Upper lobe of left lung (tissue), 6 donors: ENCODE results near the gene CES2. TPM values are rescaled to one million over a fixed set of nuclear protein-coding genes. Genes with fewer than 3 reads are reported as not detected.
A peak's percentile ranks its signal among the peaks of the same experiment; 100 is the strongest.

Experiments
- ATAC-seq, 2 donors: fragments of 200-7000 bp; cut with Tn5 transposase; one replicate each; pipeline ENCODE4 v1.9.1; 2022; ENCODE audit warnings: mild to moderate bottlenecking in 2 of 2, moderate library complexity in 2 of 2; ENCODE audit not compliant: low FRiP score in 2 of 2
- DNase-seq, 2 donors: peaks; one replicate each; pipeline ENCODE4 v3.0.0-alpha.2; 2019 to 2020
- H3K27ac ChIP-seq, 4 donors: fragments of 200-600 bp; sonication (generic); one replicate each; pipeline ENCODE4 v1.5.1; 2016 to 2019
- H3K27me3 ChIP-seq, 4 donors: fragments of 200-600 bp; sonication (generic); one replicate each; pipeline ENCODE4 v1.5.1; 2017 to 2019
- H3K36me3 ChIP-seq, 4 donors: fragments of 200-600 bp; sonication (generic); one replicate each; pipeline ENCODE4 v1.5.1; 2016 to 2019
- H3K4me1 ChIP-seq, 4 donors: fragments of 200-600 bp; sonication (generic); one replicate each; pipeline ENCODE4 v1.5.1; 2018 to 2019
- H3K4me3 ChIP-seq, 4 donors: fragments of 200-600 bp; sonication (generic); one replicate each; pipeline ENCODE4 v1.5.1; 2017 to 2019; ENCODE audit warnings: mild to moderate bottlenecking in 2 of 4, moderate library complexity in 1 of 4
- H3K9me3 ChIP-seq, 4 donors: fragments of 200-600 bp; sonication (generic); one replicate each; pipeline ENCODE4 v1.5.1; 2018 to 2019
- EP300 ChIP-seq, 4 donors: sonication (generic); formaldehyde crosslinking; IDR thresholded peaks; one replicate each; pipeline ENCODE4 v1.5.1; 2017; ENCODE audit warnings: antibody characterized with exemption in 4 of 4, control low read depth in 2 of 4
- POLR2A ChIP-seq, 4 donors: fragments of 450-650 bp; IDR thresholded peaks; one replicate each; pipeline ENCODE4 v1.5.1; 2016 to 2017; ENCODE audit warnings: antibody characterized with exemption in 4 of 4, mild to moderate bottlenecking in 2 of 4
- POLR2AphosphoS5 ChIP-seq, 2 donors: sonication (generic); formaldehyde crosslinking; IDR thresholded peaks; one replicate each; pipeline ENCODE4 v1.5.1; 2017; ENCODE audit warnings: antibody characterized with exemption in 2 of 2
- WGBS, 2 donors: methylation state at CpG; one replicate each; pipeline ENCODE4 v1.1.5; 2017 to 2018; 5-methylcytosine and 5-hydroxymethylcytosine counted together
- total RNA-seq, 6 donors: library from RNA; depleted of rRNA in 4 of 6; stranded (reverse); fragments of >200 nt in 4 of 6; gene quantifications; one replicate each; pipeline versions ENCODE4 v1.1.0 to v1.2.1, GENCODE V29; 2016 to 2021
- TF ChIP-seq, protein P1 (sequence below), 6 experiments: fragments of 450-650 bp in 4 of 6; fragments of 200-600 bp in 2 of 6; sonication (generic) in 2 of 6; IDR thresholded peaks; one replicate each; pipeline ENCODE4 v1.5.1; 2016 to 2019; ENCODE audit warnings: antibody characterized with exemption in 6 of 6
- donor health status: DM: no; HTN: no; CAD: no; lungs with moderate emphysema.
- donor health status: DM: no; HTN: yes; CAD: no; lungs with severe emphysema.

Gene CES2
- total RNA-seq, 6 donors from 2014 or later: 32.2 to 76.1 (median 46.5) TPM

DNA sequence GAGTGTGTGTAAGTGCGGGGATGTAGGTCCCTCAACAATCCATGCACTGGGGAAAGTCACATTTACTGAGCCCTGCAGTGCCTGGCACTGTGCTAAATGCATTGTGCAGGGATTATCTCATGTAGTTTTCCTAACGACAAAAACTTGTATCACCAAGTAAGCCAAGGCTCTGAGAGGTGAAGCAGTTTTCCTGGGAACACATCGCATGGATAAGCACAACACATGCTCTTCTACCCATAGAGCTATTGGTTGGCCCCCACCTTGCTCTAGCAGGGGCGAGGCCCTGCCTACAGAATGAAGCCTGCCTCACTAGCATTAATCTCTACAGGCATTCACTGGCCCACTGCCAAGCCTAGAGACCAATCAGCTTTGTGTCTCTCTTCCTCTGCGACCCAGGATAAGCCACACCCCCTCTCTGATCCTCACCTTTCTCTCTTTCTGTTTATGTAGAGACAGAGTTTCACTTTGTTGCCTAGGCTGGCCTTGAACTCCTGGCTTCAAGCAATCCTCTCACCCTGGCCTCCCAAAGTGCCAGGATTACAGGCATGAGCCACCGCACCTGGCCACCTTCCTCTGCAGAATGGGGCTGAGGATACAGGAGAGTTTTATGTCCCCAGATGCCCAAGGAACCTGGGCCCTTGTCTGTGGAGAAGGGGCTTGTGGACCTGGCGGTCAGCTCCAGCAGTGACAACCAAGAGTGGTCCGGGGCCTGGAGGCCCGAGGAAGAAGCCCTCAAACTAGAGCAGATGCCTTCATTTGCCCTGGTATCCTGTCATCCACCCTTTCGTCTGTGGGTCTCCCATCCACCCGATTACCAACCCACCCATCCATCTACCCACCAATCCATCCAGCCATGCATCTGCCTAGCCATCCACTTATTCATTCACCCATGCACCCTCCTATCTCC lies 29.4 kb upstream of the CES2 start:
- peak overlapping the region in 3 of 4 donors; percentile 51 to 60 (median 57) for H3K27ac ChIP-seq
- ATAC-seq (no peak), DNase-seq (peak in 1 of 2 donors; percentile 46)
- TF ChIP-seq POLR2AphosphoS5 (IDR thresholded peaks at IDR 0.05) (no peak), EP300 (IDR thresholded peaks at IDR 0.05) (no peak), POLR2A (IDR thresholded peaks at IDR 0.05) (no peak)
- TF ChIP-seq, protein P1, sequence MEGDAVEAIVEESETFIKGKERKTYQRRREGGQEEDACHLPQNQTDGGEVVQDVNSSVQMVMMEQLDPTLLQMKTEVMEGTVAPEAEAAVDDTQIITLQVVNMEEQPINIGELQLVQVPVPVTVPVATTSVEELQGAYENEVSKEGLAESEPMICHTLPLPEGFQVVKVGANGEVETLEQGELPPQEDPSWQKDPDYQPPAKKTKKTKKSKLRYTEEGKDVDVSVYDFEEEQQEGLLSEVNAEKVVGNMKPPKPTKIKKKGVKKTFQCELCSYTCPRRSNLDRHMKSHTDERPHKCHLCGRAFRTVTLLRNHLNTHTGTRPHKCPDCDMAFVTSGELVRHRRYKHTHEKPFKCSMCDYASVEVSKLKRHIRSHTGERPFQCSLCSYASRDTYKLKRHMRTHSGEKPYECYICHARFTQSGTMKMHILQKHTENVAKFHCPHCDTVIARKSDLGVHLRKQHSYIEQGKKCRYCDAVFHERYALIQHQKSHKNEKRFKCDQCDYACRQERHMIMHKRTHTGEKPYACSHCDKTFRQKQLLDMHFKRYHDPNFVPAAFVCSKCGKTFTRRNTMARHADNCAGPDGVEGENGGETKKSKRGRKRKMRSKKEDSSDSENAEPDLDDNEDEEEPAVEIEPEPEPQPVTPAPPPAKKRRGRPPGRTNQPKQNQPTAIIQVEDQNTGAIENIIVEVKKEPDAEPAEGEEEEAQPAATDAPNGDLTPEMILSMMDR (IDR thresholded peaks at IDR 0.05): no peak
- H3K9me3 ChIP-seq: no peaks in the 10 kb centered on the region
- no peak overlapping the region for H3K4me3 ChIP-seq
- 76 to 78% methylated on average over 10 to 11 of the region's 11 CpGs for WGBS, 2 donors
- H3K4me1 ChIP-seq: peaks cover 16 to 20% (median 19%) of the 10 kb centered on the region in 4 donors
- no peaks in the 10 kb centered on the region for H3K27me3 ChIP-seq
- no peaks in the 10 kb centered on the region for H3K36me3 ChIP-seq

DNA sequence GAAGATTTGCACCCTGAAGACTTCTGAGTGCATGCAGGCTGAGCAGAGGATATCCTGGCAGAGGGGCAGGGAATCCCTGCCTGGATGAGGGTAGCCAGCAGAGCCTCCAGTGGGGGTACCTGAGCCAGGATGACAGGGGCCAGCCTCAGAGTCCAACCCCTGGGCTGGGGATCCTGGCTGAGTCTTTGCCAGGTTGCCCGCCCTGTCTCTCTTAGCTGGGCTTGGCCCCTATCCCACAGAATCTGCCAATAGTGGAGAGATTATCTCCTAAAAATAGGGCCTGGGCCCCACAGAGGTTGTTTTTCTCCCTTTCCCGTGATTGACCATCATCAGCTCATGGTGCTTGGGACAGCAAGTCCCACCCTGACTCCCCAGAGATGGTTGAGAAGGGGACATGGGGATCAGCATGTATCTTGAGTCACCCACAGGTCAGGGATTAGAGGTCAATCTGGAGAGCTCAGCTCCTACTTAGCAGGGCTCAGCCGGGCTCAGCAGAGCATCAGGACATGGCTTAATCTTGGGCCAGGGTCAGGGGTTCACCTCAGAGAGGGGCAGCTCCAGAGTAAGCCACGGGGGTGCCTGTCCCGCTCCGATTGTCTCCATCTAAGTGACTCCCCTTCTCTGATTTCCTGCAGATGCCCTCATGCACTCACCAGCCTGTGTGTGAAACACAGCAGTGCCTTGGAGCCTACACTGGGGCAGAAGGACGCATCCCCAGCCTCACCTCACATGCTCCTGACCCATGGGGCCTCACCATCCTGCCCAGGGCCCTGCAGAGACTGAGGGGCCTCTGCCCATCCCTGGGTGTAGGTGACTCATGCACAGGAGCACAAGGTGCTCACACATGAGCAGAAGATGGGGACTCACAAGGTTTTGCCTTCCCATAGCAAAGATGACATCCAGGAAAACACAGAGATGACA lies 28.1 kb upstream of the CES2 start:
- ATAC-seq: no peak
- Histone ChIP-seq H3K36me3 (no peaks in the 10 kb centered on the region), H3K27ac (peak overlapping the region in 2 of 4 donors; percentile 16 to 60), H3K27me3 (no peaks in the 10 kb centered on the region), H3K4me1 (peaks cover 9 to 15% (median 11%) of the 10 kb centered on the region in 4 donors), H3K4me3 (no peak overlapping the region), H3K9me3 (no peaks in the 10 kb centered on the region)
- TF ChIP-seq POLR2A (IDR thresholded peaks at IDR 0.05) (no peak), POLR2AphosphoS5 (IDR thresholded peaks at IDR 0.05) (peak in 1 of 2 donors; percentile 54), EP300 (IDR thresholded peaks at IDR 0.05) (peak in 2 of 4 donors; percentile 86 to 91)
- DNase-seq: no peak
- 61 to 65% methylated on average over 6 to 7 of the region's 7 CpGs for WGBS, 2 donors

DNA sequence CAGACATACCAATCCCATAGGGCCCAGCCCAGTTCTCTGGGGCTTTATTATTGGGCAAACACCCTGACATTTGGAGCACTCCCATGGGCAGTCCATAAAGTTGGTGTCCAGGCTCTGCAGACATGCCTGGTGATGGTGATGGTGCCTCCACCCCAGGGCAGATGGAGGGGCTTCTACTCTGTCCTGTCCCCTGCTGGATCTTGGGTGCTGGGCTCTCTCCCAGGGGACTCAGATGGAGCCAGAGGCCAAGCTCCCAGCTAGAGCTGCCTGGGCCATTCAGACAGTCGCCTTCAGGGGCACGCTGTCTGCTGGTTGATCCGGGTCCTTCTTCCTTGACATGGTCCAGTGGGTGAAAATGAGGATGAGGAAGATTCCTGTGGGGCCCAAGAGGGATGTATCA lies 27.2 kb upstream of the CES2 start:
- WGBS, 2 donors: 88% methylated on average over 3 of the region's 3 CpGs; no CpG with 5 or more reads in 1 of the 2 donors
- Histone ChIP-seq H3K4me1 (peaks cover 9 to 15% (median 11%) of the 10 kb centered on the region in 4 donors), H3K4me3 (no peak overlapping the region), H3K9me3 (no peaks in the 10 kb centered on the region), H3K36me3 (no peaks in the 10 kb centered on the region), H3K27ac (no peak overlapping the region), H3K27me3 (no peaks in the 10 kb centered on the region)
- no peak for DNase-seq
- TF ChIP-seq, protein P1 (IDR thresholded peaks at IDR 0.05): no peak
- no peak for TF ChIP-seq POLR2A (IDR thresholded peaks at IDR 0.05)
- TF ChIP-seq POLR2AphosphoS5 (IDR thresholded peaks at IDR 0.05): no peak
- no peak for ATAC-seq

DNA sequence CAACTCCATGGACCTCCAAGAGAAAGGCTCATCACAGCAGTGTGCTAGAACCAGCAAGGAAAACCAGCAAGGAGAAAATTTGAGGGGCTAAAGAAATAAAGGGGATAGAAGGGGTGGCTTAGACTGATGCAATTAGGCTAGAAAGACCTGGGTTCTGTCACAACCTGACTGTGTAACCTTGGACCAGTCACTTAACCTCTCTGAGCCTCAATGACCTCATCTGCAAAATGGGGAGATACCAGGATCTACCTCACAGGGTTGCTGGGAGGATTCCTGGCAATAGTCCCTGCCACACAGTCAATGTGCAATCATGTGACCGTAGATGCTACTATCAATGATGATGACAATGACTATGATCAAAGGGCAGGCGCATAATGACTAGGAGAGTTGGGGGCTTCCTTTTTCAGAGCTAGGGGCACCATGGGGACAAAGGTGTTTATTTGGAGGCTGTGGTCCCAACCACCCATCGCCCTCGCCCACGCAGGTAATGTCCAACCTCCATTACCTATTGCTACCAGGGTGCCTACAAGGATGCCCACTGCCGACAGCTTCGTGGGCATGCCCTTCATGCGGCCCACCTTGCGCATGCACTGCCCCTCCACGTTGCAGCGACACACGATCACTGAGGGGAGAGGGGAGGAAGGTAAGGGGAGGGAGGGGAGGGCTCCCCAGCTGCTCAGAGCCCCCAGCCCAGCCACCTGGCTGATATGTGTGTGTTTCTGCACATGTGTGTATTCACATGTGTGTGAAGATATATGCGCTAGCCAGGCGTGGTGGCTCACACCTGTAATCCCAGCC lies 26.4 kb upstream of the CES2 start:
- H3K27ac ChIP-seq: no peak overlapping the region
- TF ChIP-seq EP300 (IDR thresholded peaks at IDR 0.05) (no peak), POLR2A (IDR thresholded peaks at IDR 0.05) (no peak), POLR2AphosphoS5 (IDR thresholded peaks at IDR 0.05) (no peak)
- TF ChIP-seq, protein P1 (IDR thresholded peaks at IDR 0.05): no peak
- WGBS, 2 donors: 91% methylated on average over 5 to 14 of the region's 14 CpGs
- no peaks in the 10 kb centered on the region for H3K9me3 ChIP-seq
- no peaks in the 10 kb centered on the region for H3K36me3 ChIP-seq
- DNase-seq: no peak
- H3K4me3 ChIP-seq: no peak overlapping the region
- ATAC-seq: no peak
- no peaks in the 10 kb centered on the region for H3K27me3 ChIP-seq
- H3K4me1 ChIP-seq: peaks cover 9 to 15% (median 11%) of the 10 kb centered on the region in 4 donors
